ELR (cell line): ENCODE data around the gene AHSA1.

Experiments used
- DNase-seq: peaks from one replicate; pipeline ENCODE4 v3.0.0-alpha.2; 2015; ENCODE audit warnings: low read depth

The AHSA1 gene

DNA sequence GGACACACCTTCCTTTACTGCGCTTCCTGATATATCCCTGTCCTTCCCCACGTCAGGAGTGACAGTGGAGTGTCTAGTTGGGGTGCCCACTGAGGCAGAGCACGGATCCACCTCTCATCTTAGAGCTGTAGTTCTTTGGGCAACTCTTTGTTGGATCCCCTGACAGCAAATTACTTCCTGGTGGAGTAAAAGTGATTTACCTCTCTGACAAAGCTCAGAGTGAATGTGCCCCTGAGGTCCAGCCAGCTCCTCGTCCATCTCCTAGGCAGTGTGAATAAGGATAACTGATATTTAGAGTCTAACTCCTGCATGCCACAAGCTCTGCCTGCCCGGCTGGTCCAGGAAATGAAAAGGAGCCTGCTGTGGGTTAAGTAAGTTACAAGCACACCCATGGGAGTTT is 16.0 kb downstream of the AHSA1 start:
- no peak for DNase-seq

DNA sequence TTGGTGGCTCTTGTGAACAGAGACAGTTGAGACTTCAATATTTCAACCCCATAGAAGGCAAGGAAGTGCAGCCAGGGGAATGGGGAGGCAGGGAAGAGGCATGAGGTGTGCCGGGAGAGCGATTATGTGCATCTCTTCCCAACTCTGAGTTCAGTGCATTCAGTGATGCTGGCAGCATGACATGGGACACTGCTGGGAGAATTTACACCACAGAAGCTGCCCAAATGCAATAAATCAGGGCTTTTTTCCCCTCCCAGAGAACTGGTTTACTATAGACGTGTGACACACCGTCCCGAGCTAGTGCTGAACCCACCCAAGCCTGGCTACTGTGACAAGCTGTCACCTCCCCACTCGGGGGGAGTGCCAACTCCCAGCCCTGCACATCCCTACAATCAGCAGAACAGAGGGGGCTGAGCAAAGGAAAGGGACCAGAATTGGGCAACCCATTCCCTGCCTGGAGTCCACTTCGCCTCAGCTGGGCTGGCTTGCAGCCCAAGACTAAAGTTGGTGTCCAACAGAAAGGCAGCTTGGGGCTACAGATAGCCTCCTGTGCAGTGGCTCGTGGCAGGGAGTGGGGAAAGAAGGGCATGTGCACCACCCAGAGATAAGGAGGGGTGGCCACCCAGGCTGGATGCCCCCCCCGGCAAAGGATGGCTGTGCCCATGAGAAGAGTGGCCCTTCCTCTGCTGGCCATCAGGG is 16.7 kb downstream of the AHSA1 start:
- DNase-seq: no peak

DNA sequence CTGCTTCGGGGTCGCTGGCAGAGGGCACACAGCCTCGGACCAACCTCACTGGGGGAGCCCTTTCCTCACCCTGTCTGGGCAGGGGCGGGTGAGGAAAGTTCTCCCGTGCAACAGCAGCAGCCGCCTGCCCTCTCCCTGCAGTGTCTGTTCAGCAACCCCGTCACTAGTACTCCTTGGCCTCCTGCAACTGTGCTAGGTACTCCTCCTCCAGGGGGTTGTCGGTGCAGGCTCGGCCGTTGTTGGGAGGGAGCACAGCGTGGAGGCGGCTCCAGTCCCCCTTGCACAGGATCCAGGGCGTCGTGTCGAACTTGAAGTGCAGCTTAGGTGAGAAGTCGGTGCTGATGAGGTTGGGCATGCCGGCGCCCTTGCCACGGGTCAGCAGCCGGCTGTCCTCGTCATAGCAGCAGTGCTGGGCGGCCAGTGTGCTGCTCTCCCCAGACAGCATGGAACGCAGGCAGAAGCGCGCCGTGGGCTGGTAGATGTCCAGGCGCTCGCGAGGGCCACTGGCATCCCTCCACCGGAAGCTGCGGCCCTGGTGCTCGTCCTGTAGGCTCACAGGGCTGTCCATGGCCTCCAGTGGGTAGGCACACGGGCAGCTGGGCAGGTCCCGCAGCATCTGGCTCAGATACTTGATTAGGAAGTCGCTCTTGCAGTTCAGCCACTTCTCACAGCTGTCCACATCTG is 17.7 kb downstream of the AHSA1 start:
- DNase-seq: no peak

DNA sequence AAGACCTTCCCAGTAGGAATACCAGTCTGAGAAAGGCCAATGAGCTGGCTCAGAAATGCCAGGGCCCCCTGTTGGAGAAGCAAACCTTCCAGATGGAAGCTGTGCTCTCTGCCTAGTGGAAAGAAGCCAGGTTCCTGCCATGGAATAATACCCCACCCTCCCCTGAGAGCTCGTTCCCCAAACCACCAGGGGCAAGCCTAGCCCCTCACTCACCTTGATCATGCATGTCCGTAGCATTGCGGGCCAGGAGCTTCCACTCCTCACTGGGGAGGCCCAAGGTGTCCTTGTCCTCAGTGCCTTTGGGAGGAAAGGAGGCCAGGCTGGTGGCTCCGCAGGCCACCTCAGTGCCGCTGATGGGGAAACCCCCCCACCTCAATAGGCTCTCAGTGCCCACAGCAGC is 20.1 kb downstream of the AHSA1 start:
- DNase-seq: no peak

DNA sequence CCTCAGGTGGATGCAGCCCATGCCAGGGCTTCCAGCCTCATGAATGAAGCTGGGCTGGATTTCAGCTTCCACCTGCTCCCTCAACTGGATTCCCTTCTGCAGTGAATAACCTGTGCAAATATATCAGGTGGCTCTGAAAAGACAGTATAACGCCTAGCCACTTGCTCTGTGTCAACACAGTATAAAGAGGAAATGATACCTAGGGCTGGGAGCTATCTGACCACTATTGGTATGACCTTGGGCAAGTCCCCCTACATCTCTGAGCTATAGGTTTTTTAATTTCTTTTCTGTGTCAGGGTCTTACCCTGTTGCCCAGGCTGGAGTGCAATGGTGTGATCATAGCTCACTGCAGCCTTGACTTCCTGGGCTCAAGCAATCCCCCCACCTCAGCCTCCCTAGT is 20.9 kb downstream of the AHSA1 start:
- DNase-seq: no peak

DNA sequence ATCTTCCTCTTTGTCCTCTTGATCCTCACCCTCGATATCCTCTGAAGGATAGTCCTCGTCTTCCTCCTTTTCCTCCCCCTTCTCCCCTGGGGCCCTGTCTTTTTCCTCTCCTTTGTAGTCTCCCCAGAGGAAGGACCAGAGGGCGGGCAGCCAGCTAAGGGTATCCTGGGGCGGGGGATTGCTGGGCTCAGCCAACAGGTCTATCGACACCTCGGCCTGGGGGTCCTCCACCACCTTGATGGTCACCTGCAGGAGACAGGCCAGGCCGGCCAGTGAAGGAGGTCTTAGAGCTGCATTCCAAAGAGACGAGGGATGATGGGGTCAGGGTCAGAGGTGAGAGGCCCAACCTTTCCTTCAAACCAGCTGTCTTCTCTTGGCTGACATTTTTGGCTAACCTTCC is 24.5 kb downstream of the AHSA1 start:
- DNase-seq: no peak

DNA sequence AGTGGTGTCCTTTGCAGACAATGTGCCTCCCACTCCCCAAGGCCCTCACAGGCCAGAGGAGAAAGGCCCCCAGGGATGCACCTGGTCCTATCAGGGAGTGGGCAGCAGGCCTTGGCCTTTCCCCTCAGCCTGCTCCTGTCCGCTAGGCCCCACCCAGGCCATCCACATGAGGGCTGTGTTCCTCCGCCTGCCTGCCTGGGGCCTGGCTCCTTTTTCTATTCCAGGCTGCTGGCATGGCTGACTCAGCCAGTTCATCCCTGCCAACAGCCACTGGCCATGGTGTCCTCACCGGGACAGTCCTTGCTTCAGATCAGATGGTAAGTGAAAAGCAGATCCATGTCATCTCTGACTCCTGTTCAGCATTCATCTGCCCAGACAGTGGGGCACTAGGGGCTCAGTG is 27.4 kb downstream of the AHSA1 start:
- DNase-seq: no peak

DNA sequence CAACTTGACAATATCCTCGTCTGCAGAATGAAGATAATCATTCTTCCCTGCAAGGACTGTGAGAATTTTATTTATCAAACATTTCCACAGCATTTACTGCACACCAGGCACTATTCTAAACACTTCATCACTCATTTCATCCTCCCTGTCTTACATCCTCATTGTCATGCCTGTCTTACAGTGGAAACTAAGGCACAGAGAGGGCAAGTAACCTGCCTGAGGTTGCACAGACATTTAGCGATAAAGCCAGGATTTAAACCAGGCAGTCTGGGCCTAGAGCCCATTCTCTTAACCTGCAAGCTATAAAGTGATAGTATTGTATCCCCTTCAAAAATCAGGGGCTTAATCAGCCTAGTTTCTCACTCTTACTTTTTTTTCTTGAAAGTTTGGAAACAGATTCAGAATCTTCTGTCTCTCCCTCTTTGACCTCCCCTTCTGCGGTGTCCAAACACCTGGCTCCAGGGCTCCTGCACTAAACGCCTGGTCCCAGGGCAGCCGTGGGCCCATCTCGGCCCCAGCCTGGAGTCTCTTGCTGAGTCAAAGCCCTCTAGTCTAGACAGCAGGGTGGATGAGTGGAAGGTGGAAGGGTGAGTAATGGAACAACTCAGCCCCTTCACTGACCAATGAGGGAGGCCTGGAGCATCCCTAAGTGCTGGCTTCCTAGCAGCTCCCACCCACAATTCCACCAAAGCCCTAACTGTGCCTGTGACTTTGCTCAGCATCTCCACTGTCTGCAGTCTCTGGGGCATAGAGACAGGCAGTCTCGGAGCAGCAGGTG is 28.2 kb downstream of the AHSA1 start:
- peak; percentile 91 for DNase-seq

DNA sequence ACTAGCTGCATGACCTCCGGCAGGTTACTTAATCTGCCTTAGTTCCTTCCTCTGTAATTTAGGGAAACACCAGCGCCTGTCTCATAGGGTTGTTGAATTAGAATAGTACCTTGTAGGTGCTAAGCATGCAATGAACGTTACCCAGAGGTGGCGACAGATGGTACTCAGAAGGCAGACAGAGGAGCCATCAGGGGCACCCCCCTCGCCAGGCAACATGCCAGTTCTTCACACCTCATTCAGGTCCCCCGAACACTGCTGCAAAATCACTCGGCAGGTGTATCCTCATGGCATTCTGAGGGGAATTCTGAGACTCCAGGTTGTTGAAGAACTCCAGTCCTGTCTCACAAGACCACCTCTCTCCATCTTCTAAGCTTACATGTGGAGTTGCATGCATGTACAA is 30.7 kb downstream of the AHSA1 start:
- no peak for DNase-seq

DNA sequence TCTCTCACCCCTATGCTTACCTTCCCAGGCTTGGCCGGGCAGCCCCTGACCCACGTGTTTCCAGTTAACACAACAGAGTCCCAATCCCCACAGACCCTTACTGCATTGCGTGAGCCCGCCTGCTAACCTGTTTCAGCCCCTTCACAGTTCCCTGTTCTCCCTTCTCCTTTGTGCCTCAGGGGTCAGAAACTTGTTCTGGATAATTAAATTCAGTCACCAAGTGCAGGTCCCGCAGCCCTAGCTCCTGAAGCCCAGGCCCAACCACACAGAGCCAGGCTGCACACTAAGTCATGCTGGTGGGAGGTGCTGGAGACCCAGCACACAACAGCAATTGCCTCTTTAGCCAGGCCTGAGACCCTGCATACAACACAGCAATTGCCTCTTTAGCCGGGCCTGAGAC is 31.1 kb downstream of the AHSA1 start:
- no peak for DNase-seq

DNA sequence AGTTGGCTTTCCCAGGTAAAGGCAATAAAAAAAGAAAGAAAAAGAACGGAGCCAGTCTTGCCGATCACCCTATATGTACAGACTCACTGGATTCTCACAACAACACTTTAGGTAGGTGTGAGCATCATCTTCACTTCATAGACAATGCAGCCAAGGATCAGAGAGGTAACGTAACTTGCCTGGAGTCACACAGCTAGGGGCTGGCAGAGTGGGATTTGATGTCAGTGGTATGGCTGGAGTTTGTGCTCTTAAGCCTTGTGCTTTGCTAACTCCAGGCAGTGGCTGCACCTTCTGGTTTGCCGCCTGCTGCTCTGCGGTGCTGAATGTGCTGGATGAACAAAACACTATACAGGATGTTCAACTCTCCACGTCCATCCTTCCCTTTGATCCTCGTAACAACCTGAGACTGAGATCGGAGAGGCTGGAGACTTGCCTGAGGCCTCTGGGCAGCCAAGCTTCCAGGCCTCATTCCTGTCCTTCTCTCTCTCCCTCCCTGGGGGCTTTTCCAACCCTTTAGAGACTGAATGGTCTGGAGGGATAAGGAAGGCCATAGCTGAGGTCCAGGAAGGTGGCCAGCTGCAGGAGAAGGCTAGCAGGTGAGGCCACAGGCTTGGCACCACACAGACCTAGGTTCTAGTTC is 32.6 kb downstream of the AHSA1 start:
- DNase-seq: no peak

DNA sequence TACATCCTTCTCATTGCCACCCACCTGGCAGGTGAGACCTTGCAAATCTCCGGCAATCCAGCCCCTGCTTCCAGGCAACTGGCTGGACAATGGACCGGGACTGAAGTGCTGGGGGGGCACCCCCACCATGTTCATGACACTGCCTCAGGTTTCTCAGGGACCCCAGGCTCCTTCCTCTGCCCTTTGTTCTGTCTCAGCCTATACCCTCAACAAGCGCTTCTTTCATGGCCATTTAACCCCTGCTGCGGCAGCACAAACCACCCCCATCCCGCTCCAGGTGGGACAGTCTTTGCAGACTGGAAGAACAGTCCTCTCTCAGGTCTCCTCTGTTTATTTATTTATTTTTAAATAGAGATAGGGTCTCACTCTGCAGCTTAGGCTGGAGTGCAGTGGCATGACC is 33.2 kb downstream of the AHSA1 start:
- no peak for DNase-seq

DNA sequence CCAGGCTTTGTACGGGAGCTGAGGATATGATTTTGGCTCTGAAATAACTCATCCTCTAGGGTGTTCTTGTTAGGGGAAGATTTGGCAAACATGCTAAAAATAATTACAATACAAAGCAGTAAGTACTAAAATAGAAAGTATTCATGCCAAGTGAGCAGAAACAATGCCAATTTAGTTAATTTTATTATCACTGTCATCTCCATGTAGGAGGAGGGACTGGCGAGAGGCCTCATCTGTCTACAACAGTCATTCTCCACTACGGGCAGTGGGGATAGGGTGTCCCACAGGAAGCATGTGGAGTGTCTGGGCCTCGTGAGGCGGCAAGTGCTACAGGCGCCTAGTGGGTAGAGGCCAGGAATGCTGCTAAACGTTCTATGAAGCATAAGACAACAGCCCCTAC is 37.4 kb downstream of the AHSA1 start:
- no peak for DNase-seq

DNA sequence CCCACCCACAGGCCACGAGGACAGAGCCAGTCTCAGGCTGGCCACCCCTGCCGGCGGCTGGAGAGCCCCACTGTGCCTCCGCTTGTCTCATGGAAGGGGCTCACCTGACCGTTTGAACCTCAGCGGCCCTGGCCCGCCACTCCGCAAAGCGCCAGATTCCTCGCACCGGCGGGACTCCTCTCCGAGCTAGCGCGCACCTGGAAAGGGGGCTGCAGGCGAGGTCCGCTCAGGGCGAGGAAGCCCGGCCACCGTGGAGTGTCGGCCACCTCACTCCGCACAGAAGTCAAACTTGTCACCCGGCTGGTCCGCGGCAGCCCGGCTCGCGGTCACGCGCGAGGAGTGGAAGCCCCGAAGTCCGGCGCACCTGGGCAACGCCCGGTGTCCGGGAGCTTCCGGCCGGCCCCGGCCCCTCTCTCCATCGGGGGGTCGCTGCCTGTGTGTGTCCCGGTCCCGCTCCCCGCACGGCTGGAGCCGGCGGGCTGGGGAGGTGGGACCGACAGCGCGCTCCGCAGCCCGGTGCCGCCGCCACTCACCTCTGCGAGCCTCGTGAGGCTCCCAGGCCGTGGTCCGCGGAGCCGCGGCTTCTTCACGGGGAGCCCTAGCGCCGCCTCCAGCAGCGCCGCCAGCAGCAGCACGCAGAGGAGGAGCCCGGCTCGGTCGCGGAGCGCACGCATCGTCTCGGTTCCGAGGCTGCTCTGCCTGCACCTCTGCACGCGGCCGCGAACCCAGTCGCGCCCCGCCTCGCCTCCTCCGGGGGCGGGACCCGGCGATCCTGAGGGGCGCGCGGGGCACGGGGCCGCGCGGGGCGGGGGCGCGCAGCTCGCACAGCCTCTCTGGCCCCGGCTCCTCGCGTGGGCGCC is 40.5 kb downstream of the AHSA1 start, which contains the start of gene ISM2:
Gene ISM2, minus strand, starts transcription at position 697 of the 860 bp plus-strand sequence. Its CDS starts 23 bp downstream, at position 674.
- peak; percentile 54 for DNase-seq

DNA sequence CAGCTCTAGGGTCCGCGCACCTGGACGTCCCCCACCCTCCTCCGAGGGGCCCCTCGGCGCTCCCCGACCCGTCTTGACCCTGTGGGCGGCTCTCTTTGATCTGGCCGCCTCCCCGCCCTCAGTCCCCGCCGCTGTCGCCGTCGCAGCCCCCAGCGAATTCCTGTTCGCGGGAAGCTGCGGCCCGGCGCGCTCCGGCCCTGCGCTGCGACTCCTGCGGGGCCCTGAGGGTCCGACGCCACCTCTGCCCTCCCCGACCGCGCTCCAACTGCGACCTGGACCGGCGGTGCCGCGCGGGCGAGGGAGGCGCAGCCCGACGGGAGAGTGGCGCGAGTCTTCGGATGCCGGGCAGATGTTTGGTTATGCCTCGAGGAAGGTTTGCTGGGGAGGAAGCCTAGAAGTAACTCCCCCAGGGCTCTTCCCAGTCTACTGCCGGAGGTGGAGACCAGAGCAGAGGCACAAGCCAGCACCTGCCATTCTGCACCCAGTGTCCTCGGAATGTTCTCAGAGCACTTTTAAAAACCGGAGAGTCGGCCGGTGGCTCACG is 41.2 kb downstream of the AHSA1 start:
- DNase-seq: no peak

DNA sequence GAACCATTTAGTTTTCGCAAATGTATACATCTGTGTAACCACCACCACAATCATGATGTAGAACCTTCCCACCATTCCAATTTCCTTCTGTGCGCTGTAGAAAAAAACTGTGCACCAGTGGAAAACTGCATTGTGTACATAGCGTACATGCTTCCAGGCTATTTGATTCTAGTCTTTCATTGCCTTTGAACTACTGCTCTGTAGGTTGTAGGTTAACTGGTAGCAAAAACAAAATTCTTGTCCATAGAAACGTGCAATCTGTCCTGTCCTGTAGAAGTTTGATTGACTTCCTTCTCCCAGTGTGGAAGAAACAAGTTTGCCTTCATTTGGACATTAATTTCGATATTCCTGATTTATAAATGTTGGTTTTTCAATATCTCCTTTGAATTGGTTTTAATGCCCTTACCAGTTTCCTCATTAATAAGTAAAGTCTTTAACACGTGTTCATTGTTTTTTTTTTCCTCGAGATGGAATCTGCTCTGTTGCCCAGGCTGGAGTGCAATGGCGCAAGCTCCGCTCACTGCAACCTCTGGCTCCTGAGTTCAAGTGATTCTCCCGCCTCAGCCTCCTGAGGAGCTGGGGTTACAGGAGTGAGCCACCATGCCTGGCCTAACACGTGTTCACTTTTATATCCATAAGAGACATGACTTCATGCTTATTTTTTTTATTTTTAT is 44.4 kb downstream of the AHSA1 start:
- DNase-seq: no peak

DNA sequence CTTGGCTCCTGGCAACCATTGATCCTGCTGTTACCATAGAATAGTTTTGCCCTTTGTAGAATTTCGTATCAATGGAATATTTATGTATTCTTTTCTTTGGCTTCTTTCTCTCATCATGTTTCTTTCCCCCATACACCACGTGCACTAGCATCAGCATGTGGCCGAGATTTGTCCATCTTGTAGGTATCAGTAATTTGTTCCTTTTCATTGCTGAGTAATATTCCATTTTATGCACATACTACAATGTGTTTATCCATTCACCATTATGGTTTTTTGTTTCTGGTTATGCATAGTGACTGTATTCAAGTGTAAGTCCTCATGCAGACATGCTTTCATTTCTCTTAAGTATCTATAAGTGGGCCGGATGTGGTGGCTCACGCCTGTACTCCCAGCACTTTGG is 45.2 kb downstream of the AHSA1 start:
- DNase-seq: no peak

DNA sequence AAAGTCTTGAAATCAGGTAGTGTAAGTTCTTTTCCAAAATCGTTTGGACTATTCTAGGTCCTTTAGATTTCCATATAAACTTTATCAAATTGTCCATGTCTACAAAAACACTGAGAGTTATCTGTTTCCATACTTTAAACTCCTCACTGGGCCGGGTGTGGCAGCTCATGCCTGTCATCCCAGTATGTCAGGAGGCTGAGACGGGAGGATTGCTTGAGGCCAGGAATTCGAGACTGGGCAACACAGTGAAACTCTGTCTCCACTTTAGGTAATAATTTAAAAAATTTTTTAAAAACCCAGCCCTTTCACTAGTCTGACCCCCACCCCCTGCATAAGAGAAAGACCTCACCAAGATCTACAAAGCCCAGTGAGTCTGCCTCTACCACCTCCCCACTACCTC is 47.1 kb downstream of the AHSA1 start:
- no peak for DNase-seq

DNA sequence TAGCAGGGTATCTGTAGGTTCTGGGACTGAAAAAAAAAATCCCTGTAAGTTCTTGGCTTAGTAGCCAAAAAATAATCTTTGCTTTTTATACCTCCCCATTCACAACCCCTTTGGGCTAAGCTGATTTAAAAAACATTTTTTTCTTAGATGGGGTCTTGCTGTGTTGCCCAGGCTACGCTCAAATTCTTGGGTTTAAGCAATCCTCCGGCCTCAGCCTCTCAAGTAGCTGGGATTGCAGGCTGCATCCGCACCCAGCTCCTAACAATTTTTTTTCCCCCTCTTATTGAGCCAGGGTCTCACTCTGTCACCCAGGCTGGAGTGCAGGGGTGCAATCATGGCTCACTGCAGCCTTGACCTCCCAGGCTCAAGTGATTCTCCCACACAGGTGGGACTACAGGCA is 49.9 kb downstream of the AHSA1 start:
- no peak for DNase-seq

DNA sequence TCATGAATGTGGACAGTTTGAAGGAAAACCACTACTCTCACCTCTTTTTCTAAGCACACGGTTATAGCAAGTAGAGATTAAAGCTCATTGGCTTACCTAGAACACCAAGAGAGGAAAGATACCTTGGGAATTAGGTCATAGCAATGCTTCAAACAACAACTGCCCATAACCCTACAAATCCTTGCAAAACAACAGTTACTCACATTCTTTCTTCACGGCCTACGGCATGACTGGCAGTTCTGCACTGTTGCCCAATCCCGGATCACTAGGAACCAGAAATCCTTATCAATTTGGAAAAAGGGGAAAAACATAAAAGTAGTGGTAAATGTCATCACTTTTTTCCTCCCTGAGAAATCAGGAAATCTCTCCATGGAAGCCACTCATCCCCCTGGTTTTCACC is 50.4 kb downstream of the AHSA1 start:
- DNase-seq: peak; percentile 64

DNA sequence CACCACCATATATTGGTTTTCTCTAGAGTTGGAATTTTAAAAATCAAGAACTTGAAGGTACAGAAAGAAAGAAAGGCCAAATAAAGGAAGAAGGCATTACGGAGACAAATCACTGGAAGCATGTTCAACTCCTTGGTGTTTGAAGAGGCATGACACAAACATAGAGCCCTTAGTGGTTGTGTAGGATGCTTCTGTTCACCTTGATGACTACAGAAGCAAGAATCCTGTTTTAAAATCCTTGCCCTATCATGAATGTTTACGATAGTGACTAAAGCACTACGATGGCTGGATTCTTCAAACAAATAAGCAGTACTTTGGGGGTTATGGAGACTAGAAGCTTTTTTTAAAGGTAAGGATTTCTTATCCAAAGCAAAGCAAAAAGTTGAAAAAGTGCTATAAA is 51.0 kb downstream of the AHSA1 start:
- DNase-seq: no peak
